GM19035 (cell line): ENCODE results near the gene BTD.

Experiments used
- ATAC-seq: cut with Tn5 transposase; IDR thresholded peaks from one replicate; pipeline ENCODE4 v1.9.1; 2021; ENCODE audit not compliant: unreplicated experiment

BTD gene

DNA sequence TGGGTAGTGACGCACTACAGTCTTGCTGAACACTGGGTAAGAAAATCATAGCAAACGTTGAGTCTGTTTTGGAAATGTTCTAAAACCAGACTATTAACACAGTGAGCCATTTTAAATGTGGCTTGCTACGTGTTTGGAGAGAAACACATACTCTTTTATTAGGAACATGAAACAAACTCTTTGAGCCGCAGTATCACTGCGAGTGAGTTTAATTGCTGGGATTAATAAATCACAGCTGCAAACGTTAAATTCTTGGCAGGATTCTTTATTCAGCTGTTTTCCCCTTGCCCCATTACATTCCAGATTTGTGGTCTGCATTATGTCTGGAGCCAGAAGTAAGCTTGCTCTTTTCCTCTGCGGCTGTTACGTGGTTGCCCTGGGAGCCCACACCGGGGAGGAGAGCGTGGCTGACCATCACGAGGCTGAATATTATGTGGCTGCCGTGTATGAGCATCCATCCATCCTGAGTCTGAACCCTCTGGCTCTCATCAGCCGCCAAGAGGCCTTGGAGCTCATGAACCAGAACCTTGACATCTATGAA is 33.6 kb downstream of the BTD start:
- no peak for ATAC-seq

DNA sequence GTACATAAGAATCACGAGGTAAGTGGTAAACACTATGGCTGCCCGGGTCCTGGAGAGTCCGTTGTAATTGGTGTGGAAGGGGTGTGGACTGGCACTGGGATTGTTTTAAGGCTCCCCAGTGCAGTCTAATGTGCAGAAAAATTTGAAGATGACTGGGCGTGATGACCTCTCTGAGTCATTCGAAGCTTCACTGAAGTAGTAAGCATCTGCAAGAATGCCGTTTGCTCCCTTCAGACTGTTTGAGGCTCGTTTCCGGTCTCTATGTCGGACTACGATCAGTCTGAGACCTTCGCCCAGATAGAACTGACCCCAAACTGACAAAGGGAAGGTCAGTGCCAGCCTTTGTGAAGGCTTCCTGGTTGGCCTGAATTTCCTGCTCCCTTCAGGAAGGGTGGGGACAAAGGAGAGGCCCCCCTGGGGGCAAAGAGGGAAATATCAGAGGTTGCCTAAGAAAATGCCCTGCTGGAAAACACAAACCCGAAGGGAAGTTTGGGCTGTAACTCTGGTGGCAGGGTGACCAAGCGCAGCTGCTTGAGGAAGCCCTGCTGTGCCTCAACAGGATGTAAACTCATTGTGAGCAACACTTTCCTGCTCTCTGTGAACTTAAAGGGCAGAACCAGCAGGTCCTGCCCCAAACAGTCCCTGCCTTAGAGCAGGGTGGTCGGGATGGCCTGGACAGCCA is 34.6 kb downstream of the BTD start:
- ATAC-seq: peak; percentile 80

DNA sequence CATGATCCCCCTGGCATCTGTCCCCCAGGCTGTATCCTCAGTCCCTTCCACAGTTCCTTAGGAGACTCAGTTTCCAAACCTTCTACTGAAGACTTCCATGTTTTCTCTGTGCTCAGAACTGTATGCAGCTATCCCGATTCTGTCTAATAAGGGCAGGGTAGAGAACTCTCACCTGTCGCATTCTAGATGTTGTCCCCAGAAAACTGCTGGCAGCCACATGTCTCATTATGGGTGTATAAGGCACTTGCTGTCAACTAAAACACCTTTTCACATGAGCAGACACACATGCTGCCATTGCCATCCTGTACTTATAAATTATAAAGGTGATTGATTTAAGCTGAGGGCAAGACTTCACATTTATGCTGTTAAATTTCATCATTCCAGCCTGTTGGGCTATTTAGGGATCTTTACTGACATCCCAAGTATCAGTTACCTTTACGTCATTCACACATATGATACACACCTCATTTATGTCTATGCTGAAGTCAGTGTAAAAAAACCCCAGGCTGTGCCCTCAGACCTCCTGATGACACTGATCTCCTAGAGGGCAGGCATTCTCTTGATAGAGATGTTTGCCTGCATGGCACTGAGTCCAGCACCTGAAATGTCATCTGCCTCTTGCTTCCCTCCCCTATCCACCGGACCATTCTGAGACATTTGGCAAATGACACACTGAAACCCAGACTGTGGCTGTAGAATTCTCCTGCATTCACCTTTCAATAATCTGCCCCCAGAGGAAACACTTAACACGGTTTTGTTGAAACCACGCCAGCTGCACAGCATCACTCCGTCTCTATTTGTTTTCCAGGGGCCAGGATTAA is 35.8 kb downstream of the BTD start:
- no peak for ATAC-seq

DNA sequence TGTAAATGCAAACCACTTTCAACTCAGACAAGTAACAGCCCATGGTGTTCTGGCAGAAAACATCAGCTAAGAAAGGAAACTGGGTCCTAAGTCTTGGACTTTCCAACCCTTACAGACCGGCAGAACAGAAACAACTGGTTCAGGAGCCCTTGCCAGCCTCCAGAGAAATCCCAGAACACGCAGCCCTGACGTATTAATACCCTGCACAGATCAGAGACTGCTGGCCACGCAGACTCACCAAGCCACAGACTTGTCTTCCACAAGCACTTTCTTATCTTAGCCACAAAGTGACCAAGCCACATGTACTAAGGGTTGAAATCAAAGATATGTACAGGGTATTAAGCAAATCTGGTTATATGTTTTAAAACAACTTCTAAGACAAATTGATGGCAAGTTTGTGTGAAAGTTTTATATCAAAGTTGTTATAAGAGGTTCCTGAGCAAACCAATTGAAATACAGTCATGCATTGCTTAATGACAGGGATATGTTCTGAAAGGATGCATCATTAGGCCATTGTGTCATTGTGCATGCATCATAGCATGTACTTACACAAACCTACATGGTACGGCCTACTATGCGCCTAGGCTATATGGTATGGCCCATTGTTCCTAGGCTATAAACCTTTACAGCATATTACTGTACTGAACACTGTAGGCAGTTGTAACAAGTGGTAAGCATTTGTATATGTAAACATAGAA is 36.8 kb downstream of the BTD start:
- ATAC-seq: no peak

DNA sequence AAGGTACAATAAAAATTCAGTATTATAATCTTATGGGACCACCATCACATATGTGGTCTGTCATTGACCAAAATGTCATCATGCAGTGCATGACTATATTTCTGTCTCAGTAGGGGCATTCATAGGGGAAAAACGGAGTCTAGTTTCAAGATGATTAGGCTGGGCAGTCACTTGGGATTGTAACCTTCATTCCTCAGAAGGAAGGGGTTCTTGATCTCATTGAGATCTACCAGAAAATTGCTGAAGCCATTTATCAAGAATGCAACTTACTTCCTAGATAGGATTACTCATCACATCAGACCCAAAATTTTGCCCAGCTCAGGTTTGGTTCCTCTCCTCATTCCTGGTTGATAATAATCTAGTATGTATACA is 37.3 kb downstream of the BTD start:
- no peak for ATAC-seq

DNA sequence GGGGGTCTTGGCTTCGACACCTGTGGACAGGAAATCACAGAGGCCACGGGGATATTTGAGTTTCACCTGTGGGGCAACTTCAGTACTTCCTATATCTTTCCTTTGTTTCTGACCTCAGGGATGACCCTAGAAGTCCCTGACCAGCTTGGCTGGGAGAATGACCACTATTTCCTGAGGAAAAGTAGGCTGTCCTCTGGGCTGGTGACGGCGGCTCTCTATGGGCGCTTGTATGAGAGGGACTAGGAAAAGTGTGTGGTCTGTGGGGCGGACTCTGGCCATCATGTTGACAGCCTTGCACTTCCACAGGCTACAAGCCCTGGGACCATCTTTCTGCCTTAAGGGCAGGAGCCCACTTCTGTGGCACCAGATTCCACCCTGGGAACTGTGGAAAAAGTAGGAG is 43.7 kb downstream of the BTD start:
- no peak for ATAC-seq

DNA sequence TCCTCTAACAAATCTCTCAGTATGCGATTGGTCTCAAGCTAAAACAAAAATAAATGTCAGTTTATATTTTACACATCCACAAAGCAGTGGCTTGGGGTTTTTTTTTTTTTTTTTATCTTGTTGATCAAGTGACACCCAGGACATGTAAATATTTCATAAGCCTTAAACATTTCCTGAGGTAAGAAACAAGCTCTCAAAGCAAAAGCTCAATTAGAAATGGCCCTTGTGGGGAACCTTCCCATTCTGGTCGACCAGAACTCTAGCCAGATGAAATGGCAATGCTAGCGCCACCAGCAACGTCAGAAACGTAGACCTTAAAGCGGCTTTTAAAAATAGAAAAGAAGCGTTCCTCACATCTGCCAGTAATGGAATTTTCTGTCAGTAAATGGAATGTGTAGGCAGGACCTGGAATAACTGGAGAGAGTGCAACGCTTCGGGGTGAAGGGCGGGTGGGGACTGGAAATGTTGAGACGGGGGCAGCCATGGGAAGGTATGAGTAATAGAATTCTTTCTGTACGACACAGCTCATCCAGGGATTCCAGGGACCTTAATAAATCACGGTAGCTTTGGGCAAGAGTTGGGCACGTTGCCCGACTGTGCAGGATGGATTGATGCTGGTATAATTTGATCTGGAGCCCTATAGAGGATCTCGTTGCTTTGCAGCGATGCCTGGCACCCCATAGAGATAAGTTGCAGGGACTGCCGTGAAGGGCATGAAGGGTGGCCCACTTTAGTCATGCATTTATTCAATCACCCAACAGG is 44.4 kb downstream of the BTD start:
- no peak for ATAC-seq

DNA sequence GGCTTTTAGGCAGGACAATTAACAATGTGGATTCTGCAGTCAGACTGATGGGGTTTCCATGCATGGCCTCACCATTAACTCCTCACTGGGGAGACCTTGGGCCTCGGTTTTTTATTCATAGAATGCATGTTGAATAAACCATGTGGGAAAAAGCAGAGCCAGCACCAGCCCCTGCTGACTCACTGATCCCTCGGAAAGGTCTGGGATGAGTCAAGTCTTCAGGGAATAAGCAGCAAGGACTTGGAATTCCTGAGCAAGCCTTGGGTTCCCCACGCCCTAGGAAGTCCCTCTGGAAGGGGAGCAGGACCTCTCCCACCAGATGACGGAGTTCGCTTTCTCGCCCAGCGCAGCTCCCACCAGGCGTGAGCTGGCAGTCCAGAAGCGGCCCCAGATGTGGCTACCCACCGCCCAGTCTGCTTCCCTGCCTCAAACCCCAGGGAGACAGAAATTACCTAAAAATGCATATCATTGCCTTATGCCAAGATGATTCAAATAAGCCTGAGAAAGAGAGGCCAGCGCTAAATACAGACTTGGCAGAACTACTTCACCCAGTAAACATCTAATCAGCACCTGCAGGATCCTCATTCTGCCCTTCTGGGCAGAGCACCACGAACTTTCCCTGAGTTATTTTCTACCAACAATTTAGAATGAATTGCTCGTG is 45.4 kb downstream of the BTD start:
- peak; percentile 24 for ATAC-seq

DNA sequence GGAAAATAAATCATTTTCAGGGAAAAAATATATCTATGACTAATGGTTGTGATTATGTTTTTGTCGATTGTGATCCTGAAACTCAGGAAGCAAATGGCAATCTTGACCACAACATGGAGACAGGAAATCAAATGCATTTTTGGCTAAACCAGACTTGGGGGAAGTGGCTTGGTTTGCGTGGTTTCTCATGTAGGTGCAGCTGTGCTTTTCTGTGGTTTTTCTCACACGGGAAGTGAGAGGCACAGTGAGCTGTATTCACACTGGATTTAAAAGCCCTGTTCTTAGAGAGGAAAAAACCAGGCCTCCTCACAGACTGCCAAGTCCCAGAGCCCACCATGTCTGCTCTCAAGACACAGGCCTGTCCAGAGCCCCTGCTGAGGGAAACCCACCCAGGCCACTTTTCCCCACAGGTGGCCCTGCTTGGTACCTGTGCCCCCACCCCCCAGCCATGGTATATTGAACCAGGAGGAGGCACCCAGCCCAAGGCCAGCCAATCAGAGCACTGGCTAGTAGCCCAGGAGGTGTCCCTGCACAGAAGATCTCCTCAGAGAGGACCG is 46.1 kb downstream of the BTD start:
- ATAC-seq: peak; percentile 96

GRCh38 chr3:15649341-15649740 is 47.8 kb downstream of the BTD start:
- no peak for ATAC-seq

GRCh38 chr3:15649858-15650257 is 48.3 kb downstream of the BTD start:
- no peak for ATAC-seq

DNA sequence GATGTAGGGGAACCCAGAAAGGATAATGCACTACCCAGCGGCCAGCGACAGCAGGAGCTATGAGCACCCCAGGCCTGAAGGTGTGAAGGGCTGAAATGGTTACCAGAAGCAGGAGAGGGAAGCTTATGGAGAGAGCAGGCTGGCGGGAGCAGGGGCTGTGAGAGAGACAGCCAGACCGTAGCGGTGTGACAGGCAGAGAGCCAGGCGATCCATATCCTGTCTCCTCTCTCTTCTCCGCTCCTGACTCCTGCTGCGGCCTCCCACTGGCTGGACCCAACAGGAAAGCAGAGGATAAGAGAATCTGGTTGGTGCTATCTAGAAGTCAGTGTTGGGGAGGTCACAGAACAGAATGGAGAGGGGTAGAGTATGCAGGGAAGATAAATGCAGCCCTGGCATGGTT is 49.9 kb downstream of the BTD start:
- ATAC-seq: no peak

DNA sequence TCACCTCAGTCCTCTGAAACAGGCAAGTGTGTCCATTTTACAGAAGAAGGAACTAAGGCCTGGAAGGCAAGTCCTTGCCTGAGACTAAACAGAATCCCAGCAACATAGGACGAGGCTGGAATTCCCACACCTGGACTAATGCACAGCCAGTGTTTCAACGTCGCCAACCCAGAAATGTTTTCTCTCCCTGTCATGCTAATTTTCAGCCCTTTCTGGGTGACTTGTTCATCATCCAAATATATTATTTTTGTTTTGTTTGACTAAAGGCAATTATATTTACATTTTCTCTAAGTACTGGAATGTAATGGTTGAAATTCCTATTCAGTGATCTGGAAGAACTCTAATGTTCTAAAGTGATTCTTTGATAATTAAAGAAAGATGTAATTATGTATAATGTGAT is 51.8 kb downstream of the BTD start:
- no peak for ATAC-seq

DNA sequence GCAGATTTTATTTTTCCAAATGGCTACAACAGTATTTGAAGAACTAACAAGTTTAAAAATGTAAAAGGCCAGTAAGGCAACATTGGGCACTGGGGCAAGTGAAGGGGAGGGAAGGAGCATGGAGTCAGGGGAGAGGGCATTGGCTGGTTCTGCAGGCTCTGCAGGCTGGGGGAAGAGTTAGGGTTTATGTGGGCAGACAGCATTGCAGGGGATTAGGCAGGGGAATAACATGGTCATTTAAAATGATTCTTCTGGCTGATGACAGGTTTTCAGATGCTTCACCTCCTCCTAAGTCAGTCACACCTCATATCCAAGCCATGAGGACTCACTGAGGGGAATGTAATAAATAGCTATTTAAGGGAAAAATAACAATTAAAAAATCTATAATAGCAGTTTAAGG is 52.6 kb downstream of the BTD start:
- ATAC-seq: no peak

DNA sequence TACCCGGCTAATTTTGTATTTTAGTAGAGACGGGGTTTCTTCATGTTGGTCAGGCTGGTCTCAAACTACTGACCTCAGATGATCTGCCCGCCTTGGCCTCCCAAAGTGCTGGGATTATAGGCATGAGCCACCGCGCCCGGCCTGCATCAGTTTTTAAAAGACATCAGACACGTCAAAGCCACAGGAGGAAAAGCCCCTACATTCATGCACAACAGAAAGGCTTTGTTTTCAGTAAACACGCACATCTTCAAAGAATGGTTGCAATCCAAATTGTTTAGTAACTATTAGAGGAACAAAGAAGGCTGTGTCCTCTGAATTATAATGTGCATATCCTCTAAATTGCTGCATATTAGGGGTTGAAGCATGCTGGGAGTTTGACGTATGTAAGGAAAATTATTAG is 53.3 kb downstream of the BTD start:
- no peak for ATAC-seq

GRCh38 chr3:15656342-15656741 is 54.8 kb downstream of the BTD start:
- no peak for ATAC-seq

DNA sequence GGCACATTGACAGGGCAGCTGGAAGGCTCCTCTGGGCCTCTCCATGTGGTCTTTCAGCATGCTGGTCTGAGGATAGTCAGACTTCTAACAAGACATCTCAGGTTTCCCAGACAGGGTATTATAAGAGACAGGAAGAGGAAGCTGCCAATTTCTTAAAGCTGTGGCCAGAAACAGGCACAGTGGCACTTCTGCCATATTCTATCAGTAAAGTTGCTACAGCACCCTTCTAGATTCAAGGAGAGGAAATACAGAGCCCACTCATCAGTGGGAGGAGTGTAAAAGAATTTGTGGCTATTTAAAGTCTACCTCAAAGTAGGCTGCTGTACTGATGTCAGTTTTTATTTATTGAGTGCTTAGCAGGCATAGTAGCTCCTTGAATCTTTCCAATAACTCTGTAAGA is 55.5 kb downstream of the BTD start:
- ATAC-seq: no peak

- no peak for ATAC-seq
Measured at GRCh38 chr3:15659254-15659975, 57.9 kb downstream of the BTD start.

GRCh38 chr3:15660055-15660935 is 58.8 kb downstream of the BTD start:
- ATAC-seq: no peak
